Vagina (tissue), 2 donors: ENCODE data around the gene ADRM1.

ENCODE experiments used
- CTCF ChIP-seq, 3 experiments: fragments of 450-650 bp in 2 of 3; fragments of 200-600 bp in 1 of 3; sonication (generic) in 1 of 3; IDR thresholded peaks; one replicate each; pipeline ENCODE4 v1.5.1; 2017 to 2019; ENCODE audit warnings: antibody characterized with exemption in 3 of 3, mild to moderate bottlenecking in 2 of 3, moderate library complexity in 2 of 3
- POLR2A ChIP-seq, 2 donors: fragments of 450-650 bp; IDR thresholded peaks; one replicate each; pipeline ENCODE4 v1.6.1; 2017; ENCODE audit warnings: antibody characterized with exemption in 2 of 2, mild to moderate bottlenecking in 2 of 2, moderate library complexity in 2 of 2
- POLR2AphosphoS5 ChIP-seq, 2 donors: sonication (generic); formaldehyde crosslinking; IDR thresholded peaks; one replicate each; pipeline ENCODE4 v1.9.0; 2017; ENCODE audit warnings: antibody characterized with exemption in 2 of 2, mild to moderate bottlenecking in 2 of 2, low read depth in 1 of 2; ENCODE audit not compliant: insufficient read depth in 1 of 2

GRCh38 chr20:62292108-62292507, 10.7 kb upstream of the ADRM1 start:
- TF ChIP-seq CTCF (IDR thresholded peaks at IDR 0.05) (no peak), POLR2A (IDR thresholded peaks at IDR 0.05) (no peak), POLR2AphosphoS5 (IDR thresholded peaks at IDR 0.05; ENCODE audit: insufficient read depth in 1 of 2, low read depth in 1 of 2) (no peak)
